Neural cell (in vitro differentiated cells): Measurements from ENCODE around the gene CMTM6. TPM values are rescaled to one million over a fixed set of nuclear protein-coding genes. Genes with fewer than 3 reads are reported as not detected.

ENCODE experiments used
- H2AFZ ChIP-seq: fragments of 200-600, 300-800 bp; sonication (generic), shearing (Covaris generic); 2 replicates; pipeline ENCODE4 v1.6.0; 2014; ENCODE audit warnings: low read depth, mild to moderate bottlenecking, antibody characterized with exemption, low read length, moderate library complexity
- H3F3A ChIP-seq: fragments of 200-600 bp; shearing (Covaris generic); 2 replicates; pipeline ENCODE4 v1.6.1; 2016; ENCODE audit warnings: mild to moderate bottlenecking, moderate library complexity, mixed read lengths, antibody characterized with exemption, low read length; ENCODE audit not compliant: insufficient read depth, poor library complexity, severe bottlenecking
- H3K27ac ChIP-seq: fragments of 200-600, 300-800 bp; sonication (generic), shearing (Covaris generic); 2 replicates; pipeline ENCODE4 v1.5.1; 2014; ENCODE audit warnings: mild to moderate bottlenecking, low read length, moderate library complexity
- H3K27me3 ChIP-seq: fragments of 300-800, 200-600 bp; sonication (generic), shearing (Covaris generic); 2 replicates; pipeline ENCODE4 v1.6.0; 2014; ENCODE audit warnings: mild to moderate bottlenecking, low read depth, low read length, moderate library complexity; ENCODE audit not compliant: insufficient read depth
- H3K36me3 ChIP-seq: fragments of 300-800, 200-600 bp; sonication (generic), shearing (Covaris generic); 2 replicates; pipeline ENCODE4 v1.5.1; 2014; ENCODE audit warnings: mild to moderate bottlenecking, antibody characterized with exemption, low read length, moderate library complexity; ENCODE audit not compliant: insufficient read depth
- H3K4me2 ChIP-seq: fragments of 300-800, 200-600 bp; sonication (generic), shearing (Covaris generic); 2 replicates; pipeline ENCODE4 v1.6.0; 2014; ENCODE audit warnings: mild to moderate bottlenecking, low read length
- H3K4me3 ChIP-seq: fragments of 300-800, 200-600 bp; sonication (generic), shearing (Covaris generic); 2 replicates; pipeline ENCODE4 v1.5.1; 2014; ENCODE audit warnings: mild to moderate bottlenecking, low read length, moderate library complexity
- H3K79me2 ChIP-seq: fragments of 200-600 bp; shearing (Covaris generic); replicated peaks from 2 replicates; pipeline ENCODE4 v1.6.0; 2014; ENCODE audit warnings: mild to moderate bottlenecking, low read length, moderate library complexity; ENCODE audit not compliant: insufficient read depth
- H3K9ac ChIP-seq: fragments of 300-800, 200-600 bp; sonication (generic), shearing (Covaris generic); 2 replicates; pipeline ENCODE4 v1.6.1; 2016; ENCODE audit warnings: mild to moderate bottlenecking, low read length, mixed read lengths
- H3K9me2 ChIP-seq: fragments of 200-600 bp; shearing (Covaris generic); 2 replicates; pipeline ENCODE4 v1.6.1; 2016; ENCODE audit warnings: mild to moderate bottlenecking, low read length, mixed read lengths; ENCODE audit not compliant: insufficient read depth
- H3K9me3 ChIP-seq: fragments of 200-600, 300-800 bp; sonication (generic), shearing (Covaris generic); 2 replicates; pipeline ENCODE4 v1.6.1; 2016; ENCODE audit warnings: mild to moderate bottlenecking, mixed run types, low read length, moderate library complexity, mixed read lengths
- H4K20me1 ChIP-seq: fragments of 200-600 bp; shearing (Covaris generic); 2 replicates; pipeline ENCODE4 v1.6.1; 2016; ENCODE audit warnings: mild to moderate bottlenecking, mixed run types; ENCODE audit not compliant: insufficient read depth
- EP300 ChIP-seq: fragments of 450-650 bp; conservative IDR thresholded peaks from 2 replicates; pipeline ENCODE4 v1.6.1; 2014; ENCODE audit warnings: antibody characterized with exemption, mild to moderate bottlenecking, moderate library complexity; ENCODE audit not compliant: poor library complexity, severe bottlenecking
- EZH2 ChIP-seq: fragments of 200-600, 300-800 bp; shearing (Covaris generic), sonication (generic); IDR thresholded peaks from 2 replicates; pipeline ENCODE4 v1.6.1; 2014; ENCODE audit warnings: antibody characterized with exemption, low read length, borderline replicate concordance, mild to moderate bottlenecking; ENCODE audit not compliant: insufficient read depth, poor library complexity, severe bottlenecking
- MXI1 ChIP-seq: fragments of 450-650 bp; conservative IDR thresholded peaks from 2 replicates; pipeline ENCODE4 v1.6.1; 2014; ENCODE audit warnings: antibody characterized with exemption, mild to moderate bottlenecking; ENCODE audit not compliant: poor library complexity, severe bottlenecking
- POLR2AphosphoS5 ChIP-seq: IDR thresholded peaks from 2 replicates; pipeline ENCODE4 v1.6.1; 2012
- RAD21 ChIP-seq: fragments of 450-650 bp; conservative IDR thresholded peaks from 2 replicates; pipeline ENCODE4 v1.6.1; 2014; ENCODE audit warnings: antibody characterized with exemption, mild to moderate bottlenecking, moderate library complexity
- SMC3 ChIP-seq: fragments of 450-650 bp; conservative IDR thresholded peaks from 2 replicates; pipeline ENCODE4 v1.6.1; 2014; ENCODE audit warnings: antibody characterized with exemption, mild to moderate bottlenecking, moderate library complexity; ENCODE audit not compliant: poor library complexity
- TAF1 ChIP-seq: IDR thresholded peaks from 2 replicates; pipeline ENCODE4 v1.6.1; 2012; ENCODE audit warnings: low read depth
- polyA plus RNA-seq: library from polyadenylated mRNA; depleted of rRNA; stranded (reverse); fragments of >200 nt; gene quantifications from 2 replicates; pipeline ENCODE4 v1.2.3, GENCODE V29; 2014
- TF ChIP-seq, protein P1 (sequence below): IDR thresholded peaks from 2 replicates; pipeline ENCODE4 v1.6.1; 2012; ENCODE audit warnings: borderline replicate concordance
- TF ChIP-seq, protein P2 (sequence below): fragments of 450-650 bp; IDR thresholded peaks from 2 replicates; pipeline ENCODE4 v1.5.1; 2014; ENCODE audit warnings: antibody characterized with exemption, mild to moderate bottlenecking, moderate library complexity; ENCODE audit not compliant: poor library complexity, severe bottlenecking

CMTM6 gene
- polyA plus RNA-seq, 1 donor from 2014 or later = 12.8 TPM

- Histone ChIP-seq H4K20me1 (no peaks in the 10 kb centered on the region), H3K27ac (no peak overlapping the region), H3K9ac (no peak overlapping the region), H3K4me3 (no peak overlapping the region), H3F3A (no peaks in the 10 kb centered on the region), H3K79me2 (peaks cover 6% of the 10 kb centered on the region), H3K9me3 (no peaks in the 10 kb centered on the region), H3K4me2 (no peak overlapping the region), H3K9me2 (no peaks in the 10 kb centered on the region), H3K36me3 (no peaks in the 10 kb centered on the region), H3K27me3 (no peaks in the 10 kb centered on the region), H2AFZ (no peak overlapping the region)
- TF ChIP-seq EP300 (no peak), MXI1 (no peak), POLR2AphosphoS5 (no peak), RAD21 (no peak), TAF1 (no peak), SMC3 (no peak), EZH2 (no peak)
- TF ChIP-seq, protein P1, sequence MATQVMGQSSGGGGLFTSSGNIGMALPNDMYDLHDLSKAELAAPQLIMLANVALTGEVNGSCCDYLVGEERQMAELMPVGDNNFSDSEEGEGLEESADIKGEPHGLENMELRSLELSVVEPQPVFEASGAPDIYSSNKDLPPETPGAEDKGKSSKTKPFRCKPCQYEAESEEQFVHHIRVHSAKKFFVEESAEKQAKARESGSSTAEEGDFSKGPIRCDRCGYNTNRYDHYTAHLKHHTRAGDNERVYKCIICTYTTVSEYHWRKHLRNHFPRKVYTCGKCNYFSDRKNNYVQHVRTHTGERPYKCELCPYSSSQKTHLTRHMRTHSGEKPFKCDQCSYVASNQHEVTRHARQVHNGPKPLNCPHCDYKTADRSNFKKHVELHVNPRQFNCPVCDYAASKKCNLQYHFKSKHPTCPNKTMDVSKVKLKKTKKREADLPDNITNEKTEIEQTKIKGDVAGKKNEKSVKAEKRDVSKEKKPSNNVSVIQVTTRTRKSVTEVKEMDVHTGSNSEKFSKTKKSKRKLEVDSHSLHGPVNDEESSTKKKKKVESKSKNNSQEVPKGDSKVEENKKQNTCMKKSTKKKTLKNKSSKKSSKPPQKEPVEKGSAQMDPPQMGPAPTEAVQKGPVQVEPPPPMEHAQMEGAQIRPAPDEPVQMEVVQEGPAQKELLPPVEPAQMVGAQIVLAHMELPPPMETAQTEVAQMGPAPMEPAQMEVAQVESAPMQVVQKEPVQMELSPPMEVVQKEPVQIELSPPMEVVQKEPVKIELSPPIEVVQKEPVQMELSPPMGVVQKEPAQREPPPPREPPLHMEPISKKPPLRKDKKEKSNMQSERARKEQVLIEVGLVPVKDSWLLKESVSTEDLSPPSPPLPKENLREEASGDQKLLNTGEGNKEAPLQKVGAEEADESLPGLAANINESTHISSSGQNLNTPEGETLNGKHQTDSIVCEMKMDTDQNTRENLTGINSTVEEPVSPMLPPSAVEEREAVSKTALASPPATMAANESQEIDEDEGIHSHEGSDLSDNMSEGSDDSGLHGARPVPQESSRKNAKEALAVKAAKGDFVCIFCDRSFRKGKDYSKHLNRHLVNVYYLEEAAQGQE = no peak
- TF ChIP-seq, protein P2, sequence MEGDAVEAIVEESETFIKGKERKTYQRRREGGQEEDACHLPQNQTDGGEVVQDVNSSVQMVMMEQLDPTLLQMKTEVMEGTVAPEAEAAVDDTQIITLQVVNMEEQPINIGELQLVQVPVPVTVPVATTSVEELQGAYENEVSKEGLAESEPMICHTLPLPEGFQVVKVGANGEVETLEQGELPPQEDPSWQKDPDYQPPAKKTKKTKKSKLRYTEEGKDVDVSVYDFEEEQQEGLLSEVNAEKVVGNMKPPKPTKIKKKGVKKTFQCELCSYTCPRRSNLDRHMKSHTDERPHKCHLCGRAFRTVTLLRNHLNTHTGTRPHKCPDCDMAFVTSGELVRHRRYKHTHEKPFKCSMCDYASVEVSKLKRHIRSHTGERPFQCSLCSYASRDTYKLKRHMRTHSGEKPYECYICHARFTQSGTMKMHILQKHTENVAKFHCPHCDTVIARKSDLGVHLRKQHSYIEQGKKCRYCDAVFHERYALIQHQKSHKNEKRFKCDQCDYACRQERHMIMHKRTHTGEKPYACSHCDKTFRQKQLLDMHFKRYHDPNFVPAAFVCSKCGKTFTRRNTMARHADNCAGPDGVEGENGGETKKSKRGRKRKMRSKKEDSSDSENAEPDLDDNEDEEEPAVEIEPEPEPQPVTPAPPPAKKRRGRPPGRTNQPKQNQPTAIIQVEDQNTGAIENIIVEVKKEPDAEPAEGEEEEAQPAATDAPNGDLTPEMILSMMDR = no peak
Observed at GRCh38 chr3:32492684-32493436, 9.8 kb downstream of the CMTM6 start.

- H3K4me3 ChIP-seq = no peak overlapping the region
- no peaks in the 10 kb centered on the region for H4K20me1 ChIP-seq
- no peaks in the 10 kb centered on the region for H3K9me3 ChIP-seq
- peaks cover 4% of the 10 kb centered on the region for H3K79me2 ChIP-seq
- TF ChIP-seq TAF1 (no peak), MXI1 (no peak), EZH2 (no peak), RAD21 (no peak), EP300 (no peak), POLR2AphosphoS5 (no peak)
- TF ChIP-seq, protein P2 = no peak
- TF ChIP-seq, protein P1 = no peak
- no peaks in the 10 kb centered on the region for H3F3A ChIP-seq
- no peak overlapping the region for H3K4me2 ChIP-seq
- H3K27ac ChIP-seq = no peak overlapping the region
- no peaks in the 10 kb centered on the region for H3K36me3 ChIP-seq
- no peaks in the 10 kb centered on the region for H3K9me2 ChIP-seq
- no peak overlapping the region for H3K9ac ChIP-seq
- H2AFZ ChIP-seq = no peak overlapping the region
- no peaks in the 10 kb centered on the region for H3K27me3 ChIP-seq
Observed at GRCh38 chr3:32488474-32489008, 14.1 kb downstream of the CMTM6 start.
